Loucy (cell line): ENCODE measurements around the gene MAB21L3.

Experiments used
- H2AFZ ChIP-seq: fragments of 200-600 bp; sonication (generic); 2 replicates; pipeline ENCODE4 v1.6.0; 2016; ENCODE audit warnings: antibody characterized with exemption, mild to moderate bottlenecking, low read length, moderate library complexity
- H3F3A ChIP-seq: fragments of 200-600 bp; 2 replicates; pipeline ENCODE4 v1.6.0; 2016; ENCODE audit warnings: antibody characterized with exemption, low read depth, mild to moderate bottlenecking
- H3K27me3 ChIP-seq: fragments of 200-600 bp; sonication (generic); 2 replicates; pipeline ENCODE4 v1.6.1; 2014; ENCODE audit warnings: low read length, mild to moderate bottlenecking; ENCODE audit not compliant: insufficient read depth, poor library complexity, severe bottlenecking
- H3K36me3 ChIP-seq: fragments of 200-600 bp; sonication (generic); 2 replicates; pipeline ENCODE4 v1.6.1; 2016; ENCODE audit warnings: low read length; ENCODE audit not compliant: insufficient read depth
- H3K4me1 ChIP-seq: fragments of 200-600 bp; sonication (generic); 2 replicates; pipeline ENCODE4 v1.5.1; 2014; ENCODE audit warnings: low read length, mild to moderate bottlenecking; ENCODE audit not compliant: insufficient read depth, poor library complexity, severe bottlenecking
- H3K4me2 ChIP-seq: fragments of 200-600 bp; sonication (generic); 2 replicates; pipeline ENCODE4 v1.6.0; 2014; ENCODE audit warnings: antibody characterized with exemption, low read length, low read depth, mild to moderate bottlenecking; ENCODE audit not compliant: poor library complexity, severe bottlenecking
- H3K4me3 ChIP-seq: fragments of 200-600 bp; sonication (generic); 2 replicates; pipeline ENCODE4 v1.5.1; 2014; ENCODE audit warnings: low read length, mild to moderate bottlenecking, mixed read lengths; ENCODE audit not compliant: poor library complexity, severe bottlenecking
- H3K79me2 ChIP-seq: fragments of 200-600 bp; sonication (generic); 2 replicates; pipeline ENCODE4 v1.6.1; 2014; ENCODE audit warnings: low read length; ENCODE audit not compliant: insufficient read depth
- H3K9ac ChIP-seq: fragments of 200-600 bp; sonication (generic); 2 replicates; pipeline ENCODE4 v1.6.0; 2014; ENCODE audit warnings: mild to moderate bottlenecking, low read depth, low read length, moderate library complexity; ENCODE audit not compliant: poor library complexity, severe bottlenecking
- H3K9me2 ChIP-seq: fragments of 200-600 bp; sonication (generic); replicated peaks from 2 replicates; pipeline ENCODE4 v1.6.1; 2016; ENCODE audit warnings: low read depth, low read length, mixed read lengths
- H3K9me3 ChIP-seq: fragments of 200-600 bp; sonication (generic); 2 replicates; pipeline ENCODE4 v1.6.1; 2014; ENCODE audit warnings: mild to moderate bottlenecking, antibody characterized with exemption, low read length, low read depth; ENCODE audit not compliant: insufficient read depth
- H4K20me1 ChIP-seq: fragments of 200-600 bp; sonication (generic); 2 replicates; pipeline ENCODE4 v1.6.0; 2014; ENCODE audit warnings: antibody characterized with exemption, low read length, mild to moderate bottlenecking; ENCODE audit not compliant: insufficient read depth, poor library complexity, severe bottlenecking
- CTCF ChIP-seq: fragments of 200-600 bp; sonication (generic); conservative IDR thresholded peaks from 2 replicates; pipeline ENCODE4 v1.5.1; 2014; ENCODE audit warnings: mild to moderate bottlenecking, antibody characterized with exemption, low read length
- EZH2phosphoT487 ChIP-seq: fragments of 200-600 bp; IDR thresholded peaks from 2 replicates; pipeline ENCODE4 v1.6.1; 2018; ENCODE audit warnings: antibody characterized with exemption, mild to moderate bottlenecking, moderate library complexity, borderline replicate concordance

Gene MAB21L3

DNA sequence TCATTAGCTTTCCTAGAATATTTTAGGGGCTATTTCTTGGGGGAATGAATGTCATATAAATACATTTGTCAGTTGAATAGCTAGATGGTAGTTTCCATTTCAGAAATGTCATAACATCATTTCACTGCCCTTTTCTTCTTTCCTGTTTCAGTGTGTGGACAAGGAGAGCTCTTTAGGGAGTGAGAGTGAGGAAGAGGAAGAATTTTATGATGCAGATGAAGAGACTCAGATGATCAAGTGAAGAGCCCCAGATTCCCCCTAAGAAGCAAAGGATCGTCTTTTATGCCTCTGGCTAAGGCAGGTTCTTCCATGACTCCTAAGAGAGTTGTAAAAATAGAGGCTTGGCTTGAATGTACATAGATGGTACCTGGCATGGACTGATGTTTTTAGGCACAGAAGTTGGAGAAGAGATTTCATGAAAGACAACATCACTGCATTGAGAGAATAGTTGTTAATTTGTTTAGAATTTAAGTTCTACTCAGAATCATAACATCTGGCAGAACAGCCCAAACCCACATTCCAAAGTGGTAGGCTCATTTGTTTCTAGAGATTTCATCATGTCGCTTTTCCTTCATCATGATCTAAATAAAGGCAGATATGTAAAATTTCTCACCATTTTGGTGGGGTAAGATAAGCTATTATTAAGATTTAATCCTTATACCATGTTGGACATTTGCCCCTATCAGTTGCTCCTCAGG, 44.2 kb upstream of the MAB21L3 start:
- Histone ChIP-seq H3K36me3 (no peaks in the 10 kb centered on the region), H3F3A (no peaks in the 10 kb centered on the region), H3K9me2 (no peaks in the 10 kb centered on the region), H3K9me3 (no peaks in the 10 kb centered on the region), H3K79me2 (no peaks in the 10 kb centered on the region), H3K9ac (no peak overlapping the region), H3K4me3 (no peak overlapping the region), H2AFZ (no peak overlapping the region), H4K20me1 (no peaks in the 10 kb centered on the region), H3K4me2 (no peak overlapping the region), H3K27me3 (peaks cover 28% of the 10 kb centered on the region), H3K4me1 (no peaks in the 10 kb centered on the region)
- no peak for TF ChIP-seq EZH2phosphoT487

GRCh38 chr1:116067566-116067890, 43.7 kb upstream of the MAB21L3 start:
- Histone ChIP-seq H2AFZ (no peak overlapping the region), H3K4me3 (no peak overlapping the region), H3K27me3 (peaks cover 25% of the 10 kb centered on the region), H4K20me1 (no peaks in the 10 kb centered on the region), H3F3A (no peaks in the 10 kb centered on the region), H3K9me3 (no peaks in the 10 kb centered on the region), H3K79me2 (no peaks in the 10 kb centered on the region), H3K9ac (no peak overlapping the region), H3K4me1 (no peaks in the 10 kb centered on the region), H3K36me3 (no peaks in the 10 kb centered on the region), H3K4me2 (no peak overlapping the region), H3K9me2 (no peaks in the 10 kb centered on the region)
- TF ChIP-seq CTCF: no peak
- no peak for TF ChIP-seq EZH2phosphoT487

GRCh38 chr1:116075575-116075974, 35.6 kb upstream of the MAB21L3 start:
- Histone ChIP-seq H3K9me3 (no peaks in the 10 kb centered on the region), H3K4me3 (no peak overlapping the region), H4K20me1 (no peaks in the 10 kb centered on the region), H3K79me2 (no peaks in the 10 kb centered on the region), H3K9ac (no peak overlapping the region), H3K4me1 (no peaks in the 10 kb centered on the region), H3K27me3 (no peaks in the 10 kb centered on the region), H3K9me2 (no peaks in the 10 kb centered on the region), H2AFZ (no peak overlapping the region), H3K36me3 (no peaks in the 10 kb centered on the region), H3K4me2 (no peak overlapping the region), H3F3A (no peaks in the 10 kb centered on the region)
- TF ChIP-seq EZH2phosphoT487: no peak
- TF ChIP-seq CTCF: no peak

GRCh38 chr1:116075990-116076389, 35.2 kb upstream of the MAB21L3 start:
- Histone ChIP-seq H3K9me3 (no peaks in the 10 kb centered on the region), H3K4me2 (no peak overlapping the region)
- TF ChIP-seq EZH2phosphoT487 (no peak), CTCF (no peak)

More at GRCh38 chr1:116075990-116076389, 35.2 kb upstream of the MAB21L3 start:
- Histone ChIP-seq H3K4me3 (no peak overlapping the region), H3K4me1 (no peaks in the 10 kb centered on the region), H3F3A (no peaks in the 10 kb centered on the region), H2AFZ (no peak overlapping the region), H3K9me2 (no peaks in the 10 kb centered on the region), H3K79me2 (no peaks in the 10 kb centered on the region), H3K9ac (no peak overlapping the region), H4K20me1 (no peaks in the 10 kb centered on the region), H3K27me3 (no peaks in the 10 kb centered on the region), H3K36me3 (no peaks in the 10 kb centered on the region)
